Stimulated activated naive CD8-positive, alpha-beta T cell treated with anti-CD3 and anti-CD28 coated beads, Interleukin-15, Interleukin-2, amounts not matched to agents 100 ng/mL and 50 ng/mL, for 24 hours (primary cell): ENCODE data around the gene PARVA.

Experiments
- H3K27ac Mint-ChIP-seq: one replicate; pipeline ENCODE4 v1.8.0; 2021; ENCODE audit warnings: mild to moderate bottlenecking, mixed read lengths
- H3K27me3 Mint-ChIP-seq: one replicate; pipeline ENCODE4 v1.8.0; 2021; ENCODE audit warnings: mixed read lengths
- H3K36me3 Mint-ChIP-seq: one replicate; pipeline ENCODE4 v1.8.0; 2021; ENCODE audit warnings: low read depth, mixed read lengths
- H3K4me1 Mint-ChIP-seq: one replicate; pipeline ENCODE4 v1.8.0; 2021; ENCODE audit warnings: low read depth, mixed read lengths
- H3K4me3 Mint-ChIP-seq: one replicate; pipeline ENCODE4 v1.8.0; 2021; ENCODE audit warnings: mild to moderate bottlenecking, mixed read lengths
- H3K9me3 Mint-ChIP-seq: one replicate; pipeline ENCODE4 v1.8.0; 2021; ENCODE audit warnings: mixed read lengths

PARVA gene

DNA sequence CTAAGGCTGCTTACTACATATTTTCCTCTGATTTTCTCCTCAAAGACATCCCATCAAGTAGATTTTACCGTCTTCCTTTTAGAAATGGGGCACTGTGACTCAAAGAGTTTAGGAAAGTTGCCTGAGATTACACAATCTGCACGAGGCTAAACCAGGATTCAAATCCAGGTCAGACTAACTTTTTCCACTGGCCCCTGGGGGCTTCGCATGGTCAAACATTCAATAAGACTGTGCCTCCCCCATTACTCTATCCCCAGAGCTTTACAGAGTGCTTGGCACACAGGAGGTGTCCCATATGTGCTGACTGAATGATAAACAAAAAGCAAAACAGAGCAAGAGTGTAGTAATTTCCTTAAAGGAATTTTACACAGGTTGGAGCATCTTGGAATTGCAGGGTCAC, 178.8 kb downstream of the PARVA start:
- H3K9me3 Mint-ChIP-seq = no peaks in the 10 kb centered on the region
- H3K36me3 Mint-ChIP-seq = no peaks in the 10 kb centered on the region
- no peaks in the 10 kb centered on the region for H3K4me1 Mint-ChIP-seq
- no peak overlapping the region for H3K4me3 Mint-ChIP-seq
- H3K27ac Mint-ChIP-seq = no peak overlapping the region
- peaks cover 27% of the 10 kb centered on the region for H3K27me3 Mint-ChIP-seq

- H3K27ac Mint-ChIP-seq = no peak overlapping the region
- H3K36me3 Mint-ChIP-seq = no peaks in the 10 kb centered on the region
- H3K27me3 Mint-ChIP-seq = peaks cover 27% of the 10 kb centered on the region
- H3K4me1 Mint-ChIP-seq = no peaks in the 10 kb centered on the region
- no peak overlapping the region for H3K4me3 Mint-ChIP-seq
- H3K9me3 Mint-ChIP-seq = no peaks in the 10 kb centered on the region
These were observed 179.5 kb downstream of the PARVA start for GRCh38 chr11:12556788-12557384.

DNA sequence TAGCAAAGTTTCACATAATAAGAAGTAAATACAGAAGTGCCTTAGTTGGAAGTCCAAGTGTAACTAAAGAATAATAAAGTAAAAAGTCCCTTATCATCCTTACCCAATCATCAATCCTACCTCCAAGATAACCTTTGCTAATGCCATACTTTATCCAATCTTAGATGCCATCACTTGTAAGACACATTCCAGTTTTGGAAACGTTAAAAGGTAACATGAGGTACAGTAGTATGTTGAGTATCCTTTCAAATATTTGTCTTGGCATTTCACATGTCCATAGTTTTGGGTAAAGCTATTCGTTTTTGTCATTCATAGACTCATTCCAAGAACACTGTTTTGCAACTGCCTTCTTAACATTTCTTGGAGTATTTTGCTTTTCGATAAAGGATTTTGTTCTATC, 181.6 kb downstream of the PARVA start:
- Mint-ChIP-seq H3K27me3 (peaks cover 26% of the 10 kb centered on the region), H3K9me3 (no peaks in the 10 kb centered on the region), H3K36me3 (no peaks in the 10 kb centered on the region), H3K4me3 (no peak overlapping the region), H3K27ac (no peak overlapping the region), H3K4me1 (no peaks in the 10 kb centered on the region)

GRCh38 chr11:12560362-12560761, 183.0 kb downstream of the PARVA start:
- Mint-ChIP-seq H3K27me3 (peaks cover 20% of the 10 kb centered on the region), H3K4me3 (no peak overlapping the region), H3K4me1 (no peaks in the 10 kb centered on the region), H3K9me3 (no peaks in the 10 kb centered on the region), H3K36me3 (no peaks in the 10 kb centered on the region), H3K27ac (no peak overlapping the region)

GRCh38 chr11:12560861-12561260, 183.5 kb downstream of the PARVA start:
- no peaks in the 10 kb centered on the region for H3K4me1 Mint-ChIP-seq
- no peak overlapping the region for H3K27ac Mint-ChIP-seq
- H3K9me3 Mint-ChIP-seq = no peaks in the 10 kb centered on the region
- no peaks in the 10 kb centered on the region for H3K36me3 Mint-ChIP-seq
- H3K4me3 Mint-ChIP-seq = no peak overlapping the region
- peaks cover 20% of the 10 kb centered on the region for H3K27me3 Mint-ChIP-seq

DNA sequence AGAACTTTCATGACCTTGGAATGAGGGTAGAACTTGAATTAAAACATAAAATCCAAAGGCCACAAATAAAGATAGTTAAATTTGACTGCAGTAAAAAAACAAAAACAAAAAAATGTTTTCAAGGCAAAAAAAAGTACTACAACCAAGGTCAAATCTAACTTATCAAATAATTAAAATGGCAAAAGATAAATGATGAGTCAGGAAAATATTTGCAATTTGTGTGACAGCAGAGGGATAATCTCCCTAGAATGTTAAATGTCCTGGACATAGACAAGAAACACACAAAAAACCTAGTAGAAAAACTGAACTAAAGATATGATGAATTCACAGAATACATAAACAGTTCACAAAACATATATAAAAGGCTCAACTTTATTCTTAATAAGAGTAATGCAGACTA, 186.6 kb downstream of the PARVA start:
- Mint-ChIP-seq H3K4me1 (no peaks in the 10 kb centered on the region), H3K36me3 (no peaks in the 10 kb centered on the region), H3K27me3 (peaks cover 19% of the 10 kb centered on the region), H3K9me3 (no peaks in the 10 kb centered on the region), H3K27ac (no peak overlapping the region), H3K4me3 (no peak overlapping the region)

- Mint-ChIP-seq H3K4me3 (no peak overlapping the region), H3K36me3 (no peaks in the 10 kb centered on the region), H3K9me3 (no peaks in the 10 kb centered on the region), H3K4me1 (no peaks in the 10 kb centered on the region), H3K27me3 (peaks cover 16% of the 10 kb centered on the region), H3K27ac (no peak overlapping the region)
These were observed 188.0 kb downstream of the PARVA start for GRCh38 chr11:12565406-12565805.

DNA sequence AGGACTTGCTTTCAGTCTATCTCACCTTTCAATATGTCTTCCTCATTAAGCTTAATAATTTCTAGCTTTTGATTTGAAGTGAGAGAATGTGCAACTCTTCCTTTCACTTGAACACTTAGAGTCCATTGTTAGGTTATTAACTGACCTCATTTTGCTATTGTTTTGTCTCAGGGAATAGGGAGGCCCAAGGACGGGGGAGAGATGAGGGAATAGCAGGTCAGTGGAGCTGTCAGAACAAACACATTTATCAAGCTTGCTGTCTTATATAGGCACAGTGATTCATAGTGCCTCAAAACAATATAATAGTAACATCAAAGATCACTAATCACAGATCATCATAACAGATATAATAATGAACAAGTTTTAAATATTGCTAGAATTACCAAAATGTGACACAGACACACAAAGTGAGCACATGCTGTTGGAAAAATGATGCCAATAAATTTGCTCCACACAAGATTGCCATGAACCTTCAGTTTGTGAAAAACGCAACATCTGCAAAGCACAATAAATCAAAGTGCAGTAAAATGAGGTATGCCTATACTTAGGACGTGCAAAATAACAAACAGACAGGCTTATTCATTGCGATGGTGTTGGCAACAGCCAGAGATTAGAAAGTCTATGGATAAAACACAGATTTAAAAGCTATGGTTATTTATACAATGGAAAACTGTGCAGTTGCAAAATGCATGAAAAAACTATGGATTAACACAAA, 190.5 kb downstream of the PARVA start:
- no peak overlapping the region for H3K4me3 Mint-ChIP-seq
- no peaks in the 10 kb centered on the region for H3K9me3 Mint-ChIP-seq
- no peaks in the 10 kb centered on the region for H3K36me3 Mint-ChIP-seq
- H3K4me1 Mint-ChIP-seq = no peaks in the 10 kb centered on the region
- peaks cover 24% of the 10 kb centered on the region for H3K27me3 Mint-ChIP-seq
- H3K27ac Mint-ChIP-seq = no peak overlapping the region

DNA sequence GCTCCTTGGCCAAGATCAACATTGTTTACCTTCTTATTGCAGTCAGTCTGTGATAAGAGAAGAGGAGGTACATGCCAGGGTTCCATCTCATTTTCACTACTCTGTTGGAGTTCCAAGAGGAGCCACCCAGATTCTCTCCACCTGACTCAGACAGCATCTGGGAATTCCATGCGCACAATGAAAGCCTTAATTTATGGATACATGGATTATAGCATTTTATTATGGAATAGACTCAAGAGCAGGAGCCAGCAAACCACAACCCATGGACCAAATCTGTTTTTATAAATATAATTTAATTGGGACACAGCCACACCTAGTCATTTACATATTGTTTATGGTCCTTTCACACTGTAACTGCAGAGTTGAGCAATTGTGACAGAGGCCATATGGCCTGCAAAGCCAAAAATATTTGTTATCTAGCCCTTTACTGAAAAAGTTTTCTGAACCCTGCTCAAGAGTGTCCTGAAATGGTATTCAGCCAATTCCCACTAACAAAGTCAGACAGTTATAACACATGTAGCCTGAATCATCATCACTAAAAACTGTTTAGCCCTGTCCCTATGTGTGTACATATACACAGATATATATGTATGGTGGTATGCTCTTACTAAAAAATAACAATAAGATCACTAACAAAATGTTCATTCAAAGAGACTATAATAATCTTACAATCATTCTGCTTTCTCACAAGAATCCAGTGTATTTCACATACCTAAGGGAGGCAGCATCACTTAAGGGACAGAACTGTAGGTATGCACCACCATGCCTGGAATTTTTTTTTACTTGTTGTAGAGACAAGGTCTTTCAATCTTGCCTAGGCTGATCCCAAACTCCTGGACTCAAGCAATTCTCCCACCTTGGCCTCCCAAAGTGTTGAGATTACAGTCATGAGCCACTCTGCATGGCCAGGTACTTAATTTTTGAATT, 192.4 kb downstream of the PARVA start:
- Mint-ChIP-seq H3K27me3 (peaks cover 24% of the 10 kb centered on the region), H3K36me3 (no peaks in the 10 kb centered on the region), H3K27ac (no peak overlapping the region), H3K4me1 (no peaks in the 10 kb centered on the region), H3K4me3 (no peak overlapping the region), H3K9me3 (no peaks in the 10 kb centered on the region)

DNA sequence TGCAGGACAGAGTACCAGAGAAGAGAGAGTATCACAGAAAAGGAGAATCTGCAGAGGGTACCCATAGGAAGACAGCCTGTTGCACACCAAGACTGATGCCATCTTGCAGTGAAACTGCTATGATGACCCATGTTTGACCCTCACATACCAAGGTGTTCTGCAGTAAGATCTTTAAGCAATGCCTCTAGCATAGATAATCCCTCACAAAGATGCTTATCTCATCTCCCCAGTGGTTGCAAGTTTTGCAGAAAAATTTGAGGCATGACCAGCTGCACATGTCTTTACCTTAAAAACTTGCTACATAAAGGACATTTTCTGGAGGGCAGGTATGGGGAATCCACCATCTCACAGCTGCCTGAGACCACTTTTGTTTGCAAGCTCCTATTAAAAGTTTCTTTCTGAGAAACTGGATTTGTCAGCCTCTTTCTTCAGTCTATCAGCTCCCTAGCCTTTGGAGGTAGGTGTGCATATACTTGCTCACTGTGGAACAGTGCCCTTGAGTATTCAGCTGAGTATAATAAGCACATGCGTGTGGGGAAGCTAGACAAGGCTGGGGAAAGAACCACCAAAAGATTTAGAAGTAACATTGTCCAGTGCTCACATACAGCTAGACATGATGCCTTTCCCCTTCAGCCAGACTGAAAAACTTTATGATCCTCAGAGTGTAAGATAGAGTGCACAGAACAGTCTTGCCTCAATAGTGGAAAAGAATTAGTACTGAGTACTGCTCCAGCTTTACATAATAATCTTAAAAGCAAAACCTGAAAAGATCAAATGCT, 196.5 kb downstream of the PARVA start:
- H3K27ac Mint-ChIP-seq = no peak overlapping the region
- no peak overlapping the region for H3K4me3 Mint-ChIP-seq
- no peaks in the 10 kb centered on the region for H3K36me3 Mint-ChIP-seq
- peaks cover 14% of the 10 kb centered on the region for H3K27me3 Mint-ChIP-seq
- no peaks in the 10 kb centered on the region for H3K4me1 Mint-ChIP-seq
- H3K9me3 Mint-ChIP-seq = no peaks in the 10 kb centered on the region

DNA sequence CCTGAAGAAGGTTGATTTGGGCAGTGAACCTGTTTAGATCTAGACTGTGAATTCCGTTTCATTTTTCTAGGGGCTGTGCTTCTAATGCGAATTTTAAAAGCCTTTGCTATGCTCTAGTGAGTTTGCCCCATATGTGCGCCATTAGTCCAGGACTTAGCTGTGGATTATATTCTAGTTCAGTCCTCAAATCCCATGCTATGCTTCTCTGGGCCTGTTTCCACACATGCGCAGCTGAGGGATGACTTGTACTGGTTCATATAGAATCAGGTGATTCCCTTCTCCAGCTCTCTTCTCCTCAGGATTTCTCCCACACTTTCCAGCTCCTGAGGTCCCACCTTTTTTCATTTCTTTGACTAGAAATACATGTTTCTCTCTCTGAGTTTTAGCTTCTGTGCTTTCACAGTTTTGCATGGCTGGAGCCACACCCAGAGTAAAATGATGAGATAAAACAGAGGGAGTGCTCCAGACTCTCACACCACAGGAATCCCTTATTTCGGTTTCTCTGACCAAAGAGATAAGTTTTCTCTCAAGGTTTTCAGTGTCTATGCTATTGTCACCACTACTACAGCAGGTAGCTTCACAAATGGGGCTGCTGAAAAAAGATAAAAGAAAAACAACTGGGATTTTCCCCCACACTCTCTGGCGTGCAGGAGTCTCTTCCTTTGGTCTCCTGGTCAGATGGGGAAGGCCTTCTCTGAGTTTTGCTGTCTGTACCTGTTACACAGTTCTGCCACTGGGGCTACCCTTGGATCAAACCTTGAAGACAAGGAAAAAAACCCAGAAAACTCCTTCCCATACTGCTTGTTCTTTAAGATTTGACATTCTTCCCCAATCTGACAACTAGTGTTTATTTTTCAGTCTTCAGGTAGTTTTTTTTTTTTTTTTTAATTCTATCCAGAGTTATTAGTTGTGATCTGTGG, 200.6 kb downstream of the PARVA start:
- Mint-ChIP-seq H3K4me1 (no peaks in the 10 kb centered on the region), H3K27ac (no peak overlapping the region), H3K36me3 (no peaks in the 10 kb centered on the region), H3K4me3 (no peak overlapping the region), H3K27me3 (no peaks in the 10 kb centered on the region), H3K9me3 (no peaks in the 10 kb centered on the region)

DNA sequence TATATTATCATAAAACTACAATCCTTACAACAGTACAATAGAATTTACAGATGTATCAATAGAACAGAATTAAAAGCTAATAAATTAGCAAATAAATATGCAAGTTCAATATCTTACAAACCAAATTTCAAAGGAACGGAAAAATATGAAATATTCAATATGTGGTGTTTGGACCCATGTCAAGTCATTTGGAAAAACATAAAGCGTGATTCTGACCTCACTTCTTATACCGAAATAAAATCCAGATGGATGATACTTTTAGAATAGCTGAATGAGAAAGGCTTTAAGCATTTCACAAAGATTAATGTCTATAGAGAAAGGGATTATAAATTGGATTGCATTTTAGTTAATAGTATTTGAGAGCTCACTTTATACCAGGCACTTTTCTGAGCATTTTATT, 204.0 kb downstream of the PARVA start:
- H3K9me3 Mint-ChIP-seq = no peaks in the 10 kb centered on the region
- H3K4me1 Mint-ChIP-seq = no peaks in the 10 kb centered on the region
- no peaks in the 10 kb centered on the region for H3K36me3 Mint-ChIP-seq
- no peak overlapping the region for H3K27ac Mint-ChIP-seq
- H3K27me3 Mint-ChIP-seq = no peaks in the 10 kb centered on the region
- no peak overlapping the region for H3K4me3 Mint-ChIP-seq

- Mint-ChIP-seq H3K4me1 (no peaks in the 10 kb centered on the region), H3K4me3 (no peak overlapping the region), H3K36me3 (no peaks in the 10 kb centered on the region), H3K9me3 (no peaks in the 10 kb centered on the region), H3K27ac (no peak overlapping the region), H3K27me3 (no peaks in the 10 kb centered on the region)
These were observed 204.6 kb downstream of the PARVA start for GRCh38 chr11:12581923-12582322.
